ENCODE measurements around the gene HES4.

GRCh38 chr1:1048765-1049164 lies 48.9 kb upstream of the HES4 start:
- TF ChIP-seq CTCF (IDR thresholded peaks at IDR 0.05), result no peak
- no peak for TF ChIP-seq POLR2A (IDR thresholded peaks at IDR 0.05)
